GM12878 (cell line): ENCODE results near the gene NAMPT. TPM values are rescaled to one million over a fixed set of nuclear protein-coding genes. Genes with fewer than 3 reads are reported as not detected.
A peak's percentile ranks its signal among the peaks of the same experiment; 100 is the strongest.

Experiments
- ATAC-seq: fragments of 200-7000 bp; cut with Tn5 transposase; 3 replicates; pipeline ENCODE4 v1.9.1; 2020; ENCODE audit warnings: mild to moderate bottlenecking, moderate library complexity
- BruUV-seq: library from RNA; stranded (reverse); fragments of 400-500 nt; replicated peaks from 2 replicates; lab custom pipeline; 2021; lab: Mats Ljungman, UMichigan
- CTCF ChIA-PET: fragments of 300-600 bp; sonication (Branson Sonifier 250); formaldehyde crosslinking; extraction: SDS; loops from one replicate; lab custom pipeline; 2021; ENCODE audit warnings: inconsistent platforms; lab: Yijun Ruan, JAX
- POLR2A ChIA-PET: fragments of 350-600 bp; formaldehyde crosslinking; extraction: SDS; loops from one replicate; lab custom pipeline; 2021; ENCODE audit warnings: inconsistent platforms; lab: Charles Lee
- RAD21 ChIA-PET: fragments of 300-600 bp; sonication (Branson Sonifier 250); formaldehyde crosslinking; loops from one replicate; lab custom pipeline; 2023; ENCODE audit warnings: antibody characterized with exemption; ENCODE audit not compliant: unreplicated experiment; lab: Charles Lee
- SMC1A ChIA-PET: fragments of 300-600 bp; sonication (Branson Sonifier 250); formaldehyde crosslinking; loops from one replicate; lab custom pipeline; 2023; ENCODE audit not compliant: unreplicated experiment, uncharacterized antibody; lab: Charles Lee
- DNase-seq: peaks from one replicate; pipeline ENCODE4 v3.0.0-alpha.2; 2011; ENCODE audit warnings: low read depth, low spot score
- FAIRE-seq: peaks from 3 replicates; lab custom pipeline; 2011; peaks lifted over from hg19 to GRCh38; lab: Jason Lieb, UNC
- H2AFZ ChIP-seq: 2 replicates; pipeline ENCODE4 v1.6.0; 2011; ENCODE audit warnings: low read depth, low read length, control low read depth; ENCODE audit not compliant: control insufficient read depth
- H3K27ac ChIP-seq: 2 replicates; pipeline ENCODE4 v1.5.1; 2011; ENCODE audit warnings: control low read depth; ENCODE audit not compliant: control insufficient read depth, insufficient read depth
- H3K27me3 ChIP-seq, 2 experiments: replicated peaks in 1 of 2; 2 replicates each; pipeline versions ENCODE4 v1.6.0 to v1.6.1; 2011; ENCODE audit warnings: low read length in 1 of 2; ENCODE audit not compliant: control insufficient read depth in 2 of 2, insufficient read depth in 2 of 2
- H3K36me3 ChIP-seq, 2 experiments: 2 replicates each; pipeline ENCODE4 v1.5.1; 2011; ENCODE audit warnings: low read length in 1 of 2; ENCODE audit not compliant: control insufficient read depth in 2 of 2, insufficient read depth in 2 of 2
- H3K4me1 ChIP-seq: 2 replicates; pipeline ENCODE4 v1.6.1; 2011; ENCODE audit warnings: mild to moderate bottlenecking, low read length, moderate library complexity, mixed read lengths; ENCODE audit not compliant: control insufficient read depth, insufficient read depth
- H3K4me2 ChIP-seq: 2 replicates; pipeline ENCODE4 v1.6.0; 2011; ENCODE audit warnings: control low read depth; ENCODE audit not compliant: control insufficient read depth, insufficient read depth
- H3K4me3 ChIP-seq: fragments of 200-600 bp; sonication (generic); 2 replicates; pipeline ENCODE4 v1.5.1; 2016
- H3K79me2 ChIP-seq: 2 replicates; pipeline ENCODE4 v1.6.0; 2011; ENCODE audit warnings: low read length; ENCODE audit not compliant: control insufficient read depth, insufficient read depth
- H3K9ac ChIP-seq: 2 replicates; pipeline ENCODE4 v1.8.0; 2011; ENCODE audit warnings: low read length, control low read depth, mixed read lengths; ENCODE audit not compliant: control insufficient read depth, insufficient read depth
- H3K9me3 ChIP-seq: replicated peaks from 3 replicates; pipeline ENCODE4 v1.5.1; 2011; ENCODE audit warnings: mild to moderate bottlenecking, low read length; ENCODE audit not compliant: control insufficient read depth, insufficient read depth
- H4K20me1 ChIP-seq: 2 replicates; pipeline ENCODE4 v1.6.0; 2011; ENCODE audit not compliant: control insufficient read depth, insufficient read depth
- POLR2AphosphoS5 ChIP-seq: IDR thresholded peaks from 2 replicates; pipeline ENCODE4 v1.6.1; 2011; ENCODE audit warnings: mild to moderate bottlenecking, low read length, inconsistent platforms
- REST ChIP-seq: IDR thresholded peaks from 2 replicates; pipeline ENCODE4 v1.6.1; 2012; ENCODE audit warnings: mild to moderate bottlenecking, low read depth, low read length
- WGBS: methylation state at CpG from one replicate; pipeline ENCODE4 v1.1.6; 2016; ENCODE audit warnings: low lambda C conversion rate; ENCODE audit not compliant: insufficient replicate concordance, insufficient coverage; ENCODE audit errors: missing lambda C conversion rate; 5-methylcytosine and 5-hydroxymethylcytosine counted together
- in situ Hi-C: fragments of 300-500 bp; cut with MboI; formaldehyde crosslinking; loops from 9 replicates; pipeline ENCODE4 v1.14.3; 2018; ENCODE audit warnings: mixed read lengths
- intact Hi-C: fragments of 100-400 bp; cut with micrococcal nuclease; formaldehyde crosslinking; loops from one replicate; pipeline ENCODE4 v1.14.2; 2022; ENCODE audit not compliant: unreplicated experiment
- polyA plus RNA-seq, 11 experiments: library from polyadenylated mRNA; depleted of rRNA in 4 of 11; unstranded in 6 of 11; stranded (reverse) in 5 of 11; fragments of >200 nt; fragmentation: Nextera tagmentation in 4 of 11; fragmentation: Illumina TruSeq in 1 of 11; extraction: Ambion mirVana in 4 of 11; extraction: Trizol in 1 of 11; gene quantifications; 1 replicate in 1 of 11; 2 replicates in 10 of 11; pipeline versions ENCODE4 v1.2.1 to v1.2.3, GENCODE V29; 2011 to 2016; ENCODE audit warnings: inconsistent platforms in 2 of 11, missing spikeins in 2 of 11, low read depth in 1 of 11
- total RNA-seq, 4 experiments: library from RNA; depleted of rRNA in 3 of 4; stranded (reverse); fragments of >200 nt in 3 of 4; fragmentation: Illumina TruSeq in 1 of 4; extraction: Trizol in 1 of 4; gene quantifications; 2 replicates each; pipeline versions ENCODE4 v1.2.1 to v1.2.3, GENCODE V29; 2013 to 2021

NAMPT gene
- total and polyA plus RNA-seq, 10 of the 15 experiments (the other 5 are each of a cell fraction or from before 2014, with no cell fraction given), result 28.3 to 173 (median 75.0) TPM

GRCh38 chr7:106270122-106270977 is 14.4 kb downstream of the NAMPT start:
- POLR2A ChIA-PET, result interaction anchor here (0.7 to 4.3 kb wide), 11 partner anchors 8 to 89 kb away, joined by 3 to 31 read pairs (median 4); partner anchors contain the start of gene NAMPT
- H3K4me2 ChIP-seq, result no peak overlapping the region
- no peak overlapping the region for H3K9ac ChIP-seq
- ATAC-seq (0 out of 3 replicates have a peak, but pooled peaks have one; percentile 2), FAIRE-seq (peak; percentile 31), DNase-seq (no peak)
- H3K9me3 ChIP-seq, result no peaks in the 10 kb centered on the region
- WGBS, result 98% methylated on average over 5 of the region's 5 CpGs
- no peaks in the 10 kb centered on the region for H4K20me1 ChIP-seq
- in situ Hi-C loops (no loop called here), intact Hi-C loops (no loop called here)
- H3K27me3 ChIP-seq, result no peaks in the 10 kb centered on the region
- no TSS peak for BruUV-seq
- no peak overlapping the region for H3K27ac ChIP-seq
- H3K36me3 ChIP-seq, result peaks cover 0 to 31% of the 10 kb centered on the region in 2 experiments; a peak in 3 of 4 replicates
- SMC1A ChIA-PET, result interaction anchor here (0.7 to 5.5 kb wide), 11 partner anchors 10 to 192 kb away, joined by 3 to 71 read pairs (median 4); no protein-coding TSS in a partner anchor
- H3K4me3 ChIP-seq, result no peak overlapping the region
- H3K79me2 ChIP-seq, result peaks cover 20% of the 10 kb centered on the region
- peaks cover 10% of the 10 kb centered on the region; the same call in 1 of the 2 replicates for H3K4me1 ChIP-seq
- RAD21 ChIA-PET, result interaction anchor here (1.0 to 3.0 kb wide), 8 partner anchors 9 to 192 kb away, joined by 3 to 21 read pairs (median 7); partner anchors contain the start of gene NAMPT
- H2AFZ ChIP-seq, result no peak overlapping the region
- TF ChIP-seq REST (no peak), POLR2AphosphoS5 (peak; percentile 52; the same call in 1 of the 2 replicates)
- CTCF ChIA-PET, result interaction anchor here (0.8 to 4.5 kb wide), 12 partner anchors 8 to 194 kb away, joined by 3 to 17 read pairs (median 6); no protein-coding TSS in a partner anchor
